ENCODE measurements around the gene KIAA1671. TPM values are rescaled to one million over a fixed set of nuclear protein-coding genes. Genes with fewer than 3 reads are reported as not detected.

The KIAA1671 gene
- total RNA-seq, 4 donors from 2014 or later, result 83.1 to 162 (median 105) TPM

- DNase-seq, result no peak
- H3K9me3 ChIP-seq, result no peaks in the 10 kb centered on the region
- H3K4me1 ChIP-seq, result peaks cover 0 to 34% (median 9%) of the 10 kb centered on the region in 4 donors
- peak overlapping the region in 2 of 4 donors; percentile 62 to 75 for H3K27ac ChIP-seq
- WGBS, 2 donors (ENCODE audit: low coverage in 1 of 2), result 83 to 100% methylated on average over 1 to 2 of the region's 2 CpGs
- no peak overlapping the region for H3K4me3 ChIP-seq
- TF ChIP-seq CTCF (IDR thresholded peaks at IDR 0.05) (peak in 4 of 5 experiments; percentile 28 to 39 (median 30)), EP300 (IDR thresholded peaks at IDR 0.05; ENCODE audit: low read depth) (no peak)
- peaks cover 0 to 7% (median 0%) of the 10 kb centered on the region in 4 donors for H3K36me3 ChIP-seq
- H3K27me3 ChIP-seq, result no peaks in the 10 kb centered on the region
- in situ Hi-C loops (cut with MboI; ENCODE audit: low pct_ligation_motif_present in 1 of 4, low pct_unique_long_range_greater_than_20kb in 1 of 4, low sequenced_read_pairs in 3 of 4) (no loop called here), intact Hi-C loops (cut with DNase I; ENCODE audit: low total_unique reads) (no loop called here)
Observed at GRCh38 chr22:25051073-25051472, 98.6 kb downstream of the KIAA1671 start.

- intact Hi-C loops (cut with DNase I; ENCODE audit: low total_unique reads) (no loop called here), in situ Hi-C loops (cut with MboI; ENCODE audit: low pct_ligation_motif_present in 1 of 4, low pct_unique_long_range_greater_than_20kb in 1 of 4, low sequenced_read_pairs in 3 of 4) (no loop called here)
- Histone ChIP-seq H3K4me3 (no peak overlapping the region), H3K4me1 (peaks cover 0 to 34% (median 9%) of the 10 kb centered on the region in 4 donors), H3K27me3 (no peaks in the 10 kb centered on the region), H3K36me3 (peaks cover 0 to 7% (median 0%) of the 10 kb centered on the region in 4 donors), H3K9me3 (no peaks in the 10 kb centered on the region), H3K27ac (peak overlapping the region; percentile 51 to 79 (median 68))
- 56 to 89% methylated on average over 3 to 9 of the region's 9 CpGs for WGBS, 2 donors (ENCODE audit: low coverage in 1 of 2)
- peak; percentile 51 for DNase-seq
- TF ChIP-seq CTCF (IDR thresholded peaks at IDR 0.05), result no peak
- no peak for TF ChIP-seq EP300 (IDR thresholded peaks at IDR 0.05; ENCODE audit: low read depth)
- no peak for TF ChIP-seq POLR2A (IDR thresholded peaks at IDR 0.05)
- TF ChIP-seq POLR2AphosphoS5 (IDR thresholded peaks at IDR 0.05), result no peak
Observed at GRCh38 chr22:25051983-25052710, 99.6 kb downstream of the KIAA1671 start.

GRCh38 chr22:25053153-25053805 is 100.8 kb downstream of the KIAA1671 start:
- in situ Hi-C loops (cut with MboI; ENCODE audit: low pct_ligation_motif_present in 1 of 4, low pct_unique_long_range_greater_than_20kb in 1 of 4, low sequenced_read_pairs in 3 of 4), result no loop called here
- WGBS, 2 donors (ENCODE audit: low coverage in 1 of 2), result 66% methylated on average over 7 of the region's 7 CpGs; no CpG with 5 or more reads in 1 of the 2 donors
- peak overlapping the region; percentile 51 to 79 (median 68) for H3K27ac ChIP-seq
- no peaks in the 10 kb centered on the region for H3K27me3 ChIP-seq
- no peak overlapping the region for H3K4me3 ChIP-seq
- H3K9me3 ChIP-seq, result no peaks in the 10 kb centered on the region
- peaks cover 0 to 34% (median 9%) of the 10 kb centered on the region in 4 donors for H3K4me1 ChIP-seq
- peak; percentile 65 for DNase-seq
- peaks cover 0 to 7% (median 0%) of the 10 kb centered on the region in 4 donors for H3K36me3 ChIP-seq
- TF ChIP-seq CTCF (IDR thresholded peaks at IDR 0.05) (no peak), EP300 (IDR thresholded peaks at IDR 0.05; ENCODE audit: low read depth) (peak; percentile 46), POLR2A (IDR thresholded peaks at IDR 0.05) (no peak), POLR2AphosphoS5 (IDR thresholded peaks at IDR 0.05) (peak in 2 of 3 donors; percentile 64 to 73)
- intact Hi-C loops (cut with DNase I; ENCODE audit: low total_unique reads), result no loop called here

GRCh38 chr22:25054943-25055511 is 102.5 kb downstream of the KIAA1671 start:
- H3K27me3 ChIP-seq, result no peaks in the 10 kb centered on the region
- H3K27ac ChIP-seq, result no peak overlapping the region
- 70 to 74% methylated on average over 5 to 9 of the region's 9 CpGs for WGBS, 2 donors (ENCODE audit: low coverage in 1 of 2)
- H3K4me3 ChIP-seq, result no peak overlapping the region
- in situ Hi-C loops (cut with MboI; ENCODE audit: low pct_ligation_motif_present in 1 of 4, low pct_unique_long_range_greater_than_20kb in 1 of 4, low sequenced_read_pairs in 3 of 4) (loop anchor here in 1 of 4 donors (5.0 kb wide), 1 partner anchor 108 kb away; the partner anchor contains the start of gene LHFPL7), intact Hi-C loops (cut with DNase I; ENCODE audit: low total_unique reads) (no loop called here)
- H3K36me3 ChIP-seq, result peaks cover 0 to 7% (median 0%) of the 10 kb centered on the region in 4 donors
- no peak for DNase-seq
- no peak for TF ChIP-seq POLR2A (IDR thresholded peaks at IDR 0.05)
- no peak for TF ChIP-seq CTCF (IDR thresholded peaks at IDR 0.05)
- no peak for TF ChIP-seq POLR2AphosphoS5 (IDR thresholded peaks at IDR 0.05)
- no peaks in the 10 kb centered on the region for H3K9me3 ChIP-seq
- peaks cover 0 to 34% (median 9%) of the 10 kb centered on the region in 4 donors for H3K4me1 ChIP-seq

Data from transverse colon (tissue), 4 donors.